ENCODE measurements around the gene UNC50. TPM values are rescaled to one million over a fixed set of nuclear protein-coding genes. Genes with fewer than 3 reads are reported as not detected.

Gene UNC50
- total RNA-seq, 4 donors from 2014 or later = 18.3 to 49.4 (median 36.3) TPM

GRCh38 chr2:98565286-98565860 is 43.0 kb upstream of the UNC50 start:
- TF ChIP-seq POLR2A (IDR thresholded peaks at IDR 0.05) (no peak), CTCF (IDR thresholded peaks at IDR 0.05) (no peak)
- Histone ChIP-seq H3K27ac (no peak overlapping the region), H3K36me3 (peaks cover 9 to 76% (median 17%) of the 10 kb centered on the region in 3 donors), H3K9me3 (no peaks in the 10 kb centered on the region), H3K27me3 (no peaks in the 10 kb centered on the region), H3K4me1 (peaks cover 11 to 41% (median 22%) of the 10 kb centered on the region in 3 donors), H3K4me3 (no peak overlapping the region)
- intact Hi-C loops (cut with DNase I) = loop anchor here (5.0 kb wide), 1 partner anchor 42 kb away; the partner anchor contains the start of genes COA5 and UNC50
- no peak for DNase-seq
- WGBS, 2 donors = 92 to 95% methylated on average over 8 to 9 of the region's 9 CpGs

- Histone ChIP-seq H3K27me3 (no peaks in the 10 kb centered on the region), H3K4me3 (no peak overlapping the region), H3K4me1 (peaks cover 11 to 35% (median 17%) of the 10 kb centered on the region in 3 donors), H3K36me3 (peaks cover 12 to 80% (median 17%) of the 10 kb centered on the region in 3 donors), H3K27ac (no peak overlapping the region), H3K9me3 (no peaks in the 10 kb centered on the region)
- no peak for DNase-seq
- intact Hi-C loops (cut with DNase I) = loop anchor here (5.0 kb wide), 1 partner anchor 41 kb away; the partner anchor contains the start of genes COA5 and UNC50
- 86 to 100% methylated on average over 5 to 14 of the region's 19 CpGs for WGBS, 2 donors
- TF ChIP-seq CTCF (IDR thresholded peaks at IDR 0.05) = no peak
- no peak for TF ChIP-seq POLR2A (IDR thresholded peaks at IDR 0.05)
Measured at GRCh38 chr2:98565941-98566340, 42.4 kb upstream of the UNC50 start.

GRCh38 chr2:98568161-98568956 is 40.0 kb upstream of the UNC50 start:
- Histone ChIP-seq H3K4me1 (peaks cover 0 to 12% (median 3%) of the 10 kb centered on the region in 3 donors), H3K27me3 (no peaks in the 10 kb centered on the region), H3K36me3 (peaks cover 12 to 89% (median 17%) of the 10 kb centered on the region in 3 donors), H3K4me3 (no peak overlapping the region), H3K27ac (no peak overlapping the region), H3K9me3 (no peaks in the 10 kb centered on the region)
- no peak for TF ChIP-seq POLR2A (IDR thresholded peaks at IDR 0.05)
- TF ChIP-seq CTCF (IDR thresholded peaks at IDR 0.05) = no peak
- intact Hi-C loops (cut with DNase I) = loop anchor here (5.0 kb wide), 1 partner anchor 39 kb away; the partner anchor contains the start of genes COA5 and UNC50
- DNase-seq = no peak
- 40 to 67% methylated on average over 9 of the region's 11 CpGs for WGBS, 2 donors

GRCh38 chr2:98569197-98569793 is 39.1 kb upstream of the UNC50 start:
- Histone ChIP-seq H3K4me3 (no peak overlapping the region), H3K27me3 (no peaks in the 10 kb centered on the region), H3K4me1 (peaks cover 0 to 12% (median 3%) of the 10 kb centered on the region in 3 donors), H3K9me3 (no peaks in the 10 kb centered on the region), H3K36me3 (peaks cover 12 to 89% (median 17%) of the 10 kb centered on the region in 3 donors), H3K27ac (no peak overlapping the region)
- peak; percentile 50 to 78 (median 66) for TF ChIP-seq CTCF (IDR thresholded peaks at IDR 0.05)
- no peak for TF ChIP-seq POLR2A (IDR thresholded peaks at IDR 0.05)
- 67 to 87% methylated on average over 12 of the region's 19 CpGs for WGBS, 2 donors
- intact Hi-C loops (cut with DNase I) = loop anchor here (5.0 kb wide), 1 partner anchor 38 kb away; the partner anchor contains the start of genes COA5 and UNC50
- DNase-seq = no peak
